HEK293 (cell line): ENCODE measurements around the gene NPEPL1.

ENCODE experiments used
- CTCF ChIA-PET: fragments of 350-600 bp; formaldehyde crosslinking; extraction: SDS; loops from one replicate; lab custom pipeline; 2021; ENCODE audit warnings: antibody characterized with exemption; lab: Yijun Ruan, JAX
- POLR2A ChIA-PET: fragments of 300-600 bp; formaldehyde crosslinking; extraction: SDS; loops from one replicate; lab custom pipeline; 2020; ENCODE audit warnings: antibody characterized with exemption, inconsistent platforms; lab: Yijun Ruan, JAX
- H3K27ac ChIP-seq: fragments of 200-500 bp; sonication (Bioruptor generic); 2 replicates; pipeline ENCODE4 v1.5.1; 2014; ENCODE audit warnings: low read depth, low read length, control low read depth, inconsistent platforms; ENCODE audit errors: extremely low read depth
- H3K36me3 ChIP-seq, 2 experiments: fragments of 200-500 bp in 1 of 2; sonication (Bioruptor generic) in 1 of 2; 1 replicate in 1 of 2; 2 replicates in 1 of 2; pipeline ENCODE4 v1.5.1; 2014 to 2017; ENCODE audit warnings: inconsistent platforms in 2 of 2, low read length in 2 of 2; ENCODE audit not compliant: control insufficient read depth in 2 of 2, insufficient read depth in 1 of 2
- H3K4me1 ChIP-seq: fragments of 200-500 bp; sonication (Bioruptor generic); 2 replicates; pipeline ENCODE4 v1.5.1; 2014; ENCODE audit warnings: mild to moderate bottlenecking, low read length, inconsistent platforms; ENCODE audit not compliant: control insufficient read depth, insufficient read depth
- H3K4me3 ChIP-seq: 2 replicates; pipeline ENCODE4 v1.5.1; 2011; ENCODE audit warnings: low read depth, mild to moderate bottlenecking, control low read depth, low read length, moderate library complexity
- H3K9me3 ChIP-seq: fragments of 200-500 bp; sonication (Bioruptor generic); 2 replicates; pipeline ENCODE4 v1.5.1; 2014; ENCODE audit warnings: low read depth, low read length, inconsistent platforms; ENCODE audit not compliant: control insufficient read depth, insufficient read depth
- MZF1 ChIP-seq: fragments of 450-650 bp; formaldehyde crosslinking; IDR thresholded peaks from 2 replicates; pipeline ENCODE4 v1.5.1; 2017; ENCODE audit warnings: missing biosample characterization, missing genetic modification characterization, borderline replicate concordance
- WT1 ChIP-seq: fragments of 450-650 bp; formaldehyde crosslinking; IDR thresholded peaks from 2 replicates; pipeline ENCODE4 v1.5.1; 2016; ENCODE audit warnings: missing biosample characterization, missing genetic modification characterization
- ZNF146 ChIP-seq: fragments of 450-650 bp; formaldehyde crosslinking; IDR thresholded peaks from 2 replicates; pipeline ENCODE4 v1.5.1; 2016; ENCODE audit warnings: missing biosample characterization, missing genetic modification characterization
- ZNF341 ChIP-seq: fragments of 450-650 bp; formaldehyde crosslinking; IDR thresholded peaks from 2 replicates; pipeline ENCODE4; 2016; ENCODE audit warnings: low read depth, missing biosample characterization, missing genetic modification characterization
- ZNF433 ChIP-seq: fragments of 450-650 bp; formaldehyde crosslinking; IDR thresholded peaks from 2 replicates; pipeline ENCODE4 v1.5.1; 2016; ENCODE audit warnings: missing biosample characterization, missing genetic modification characterization, low read depth
- ZNF518A ChIP-seq: fragments of 450-650 bp; formaldehyde crosslinking; conservative IDR thresholded peaks from 2 replicates; pipeline ENCODE4 v1.5.1; 2016; ENCODE audit warnings: low read depth, missing biosample characterization, missing genetic modification characterization
- ZNF544 ChIP-seq: fragments of 450-650 bp; formaldehyde crosslinking; IDR thresholded peaks from 2 replicates; pipeline ENCODE4 v1.5.0; 2017; ENCODE audit warnings: missing biosample characterization, missing genetic modification characterization
- ZNF658 ChIP-seq: fragments of 450-650 bp; formaldehyde crosslinking; IDR thresholded peaks from 2 replicates; pipeline ENCODE4; 2016; ENCODE audit warnings: missing biosample characterization, missing genetic modification characterization
- ZNF677 ChIP-seq: fragments of 450-650 bp; IDR thresholded peaks from 2 replicates; pipeline ENCODE4 v1.5.0; 2018; ENCODE audit warnings: missing biosample characterization, mild to moderate bottlenecking, missing genetic modification characterization, moderate library complexity
- ZNF692 ChIP-seq: fragments of 450-650 bp; formaldehyde crosslinking; IDR thresholded peaks from 2 replicates; pipeline ENCODE4 v1.5.1; 2016; ENCODE audit warnings: missing biosample characterization, missing genetic modification characterization
- ZNF747 ChIP-seq: fragments of 450-650 bp; formaldehyde crosslinking; IDR thresholded peaks from 2 replicates; pipeline ENCODE4 v1.5.1; 2016; ENCODE audit warnings: missing biosample characterization, missing genetic modification characterization
- ZNF76 ChIP-seq: fragments of 450-650 bp; formaldehyde crosslinking; IDR thresholded peaks from 2 replicates; pipeline ENCODE4; 2016; ENCODE audit warnings: low read depth, missing biosample characterization, missing genetic modification characterization, borderline replicate concordance
- ZNF768 ChIP-seq: fragments of 450-650 bp; formaldehyde crosslinking; IDR thresholded peaks from 2 replicates; pipeline ENCODE4 v1.5.1; 2018; ENCODE audit warnings: missing biosample characterization, mild to moderate bottlenecking, missing genetic modification characterization
- ZNF776 ChIP-seq: fragments of 450-650 bp; formaldehyde crosslinking; IDR thresholded peaks from 2 replicates; pipeline ENCODE4 v1.5.0; 2017; ENCODE audit warnings: missing biosample characterization, missing genetic modification characterization, borderline replicate concordance
- ZSCAN4 ChIP-seq: fragments of 450-650 bp; formaldehyde crosslinking; IDR thresholded peaks from 2 replicates; pipeline ENCODE4 v1.5.1; 2017; ENCODE audit warnings: missing biosample characterization, missing genetic modification characterization

NPEPL1 gene

GRCh38 chr20:58717278-58718091, 24.9 kb downstream of the NPEPL1 start:
- ChIA-PET CTCF (interaction anchor here (0.6 kb wide), 1 partner anchor 333 kb away, joined by 3 read pairs; no protein-coding TSS in a partner anchor), POLR2A (no interaction called here)
- Histone ChIP-seq H3K4me1 (no peaks in the 10 kb centered on the region), H3K36me3 (no peaks in the 10 kb centered on the region), H3K4me3 (no peak overlapping the region), H3K9me3 (no peaks in the 10 kb centered on the region), H3K27ac (no peak overlapping the region)
- TF ChIP-seq WT1 (tag by site-specific recombination): no peak
- TF ChIP-seq ZNF692 (tag by site-specific recombination): no peak
- TF ChIP-seq ZNF76: no peak
- TF ChIP-seq MZF1: no peak
- no peak for TF ChIP-seq ZNF433 (tag by site-specific recombination)
- TF ChIP-seq ZNF747: no peak
- TF ChIP-seq ZNF341: no peak
- TF ChIP-seq ZNF768: no peak
- no peak for TF ChIP-seq ZNF518A (tag by site-specific recombination)

GRCh38 chr20:58718121-58718563, 25.5 kb downstream of the NPEPL1 start:
- H3K9me3 ChIP-seq: no peaks in the 10 kb centered on the region
- POLR2A ChIA-PET: no interaction called here
- H3K27ac ChIP-seq: no peak overlapping the region
- TF ChIP-seq ZSCAN4 (tag by site-specific recombination) (no peak), ZNF146 (tag by site-specific recombination) (no peak), ZNF677 (tag by site-specific recombination) (no peak), ZNF776 (no peak), ZNF658 (tag by site-specific recombination) (no peak), ZNF544 (tag by site-specific recombination) (no peak)
- TF ChIP-seq, all 188 proteins: peak for 0
- CTCF ChIA-PET: no interaction called here
- Histone ChIP-seq H3K4me1 (no peaks in the 10 kb centered on the region), H3K36me3 (no peaks in the 10 kb centered on the region), H3K4me3 (no peak overlapping the region)
